GM12878 (cell line): ENCODE data around the gene CCNY. TPM values are rescaled to one million over a fixed set of nuclear protein-coding genes. Genes with fewer than 3 reads are reported as not detected.

ENCODE experiments used
- ATAC-seq: fragments of 200-7000 bp; cut with Tn5 transposase; 3 replicates; pipeline ENCODE4 v1.9.1; 2020; ENCODE audit warnings: mild to moderate bottlenecking, moderate library complexity
- BruUV-seq: library from RNA; stranded (reverse); fragments of 400-500 nt; replicated peaks from 2 replicates; lab custom pipeline; 2021; lab: Mats Ljungman, UMichigan
- CTCF ChIA-PET: fragments of 300-600 bp; sonication (Branson Sonifier 250); formaldehyde crosslinking; extraction: SDS; loops from one replicate; lab custom pipeline; 2021; ENCODE audit warnings: inconsistent platforms; lab: Yijun Ruan, JAX
- POLR2A ChIA-PET: fragments of 350-600 bp; formaldehyde crosslinking; extraction: SDS; loops from one replicate; lab custom pipeline; 2021; ENCODE audit warnings: inconsistent platforms; lab: Charles Lee
- RAD21 ChIA-PET: fragments of 300-600 bp; sonication (Branson Sonifier 250); formaldehyde crosslinking; loops from one replicate; lab custom pipeline; 2023; ENCODE audit warnings: antibody characterized with exemption; ENCODE audit not compliant: unreplicated experiment; lab: Charles Lee
- SMC1A ChIA-PET: fragments of 300-600 bp; sonication (Branson Sonifier 250); formaldehyde crosslinking; loops from one replicate; lab custom pipeline; 2023; ENCODE audit not compliant: unreplicated experiment, uncharacterized antibody; lab: Charles Lee
- DNase-seq: peaks from one replicate; pipeline ENCODE4 v3.0.0-alpha.2; 2011; ENCODE audit warnings: low read depth, low spot score
- FAIRE-seq: peaks from 3 replicates; lab custom pipeline; 2011; peaks lifted over from hg19 to GRCh38; lab: Jason Lieb, UNC
- H2AFZ ChIP-seq: 2 replicates; pipeline ENCODE4 v1.6.0; 2011; ENCODE audit warnings: low read depth, low read length, control low read depth; ENCODE audit not compliant: control insufficient read depth
- H3K27ac ChIP-seq: 2 replicates; pipeline ENCODE4 v1.5.1; 2011; ENCODE audit warnings: control low read depth; ENCODE audit not compliant: control insufficient read depth, insufficient read depth
- H3K27me3 ChIP-seq, 2 experiments: replicated peaks in 1 of 2; 2 replicates each; pipeline versions ENCODE4 v1.6.0 to v1.6.1; 2011; ENCODE audit warnings: low read length in 1 of 2; ENCODE audit not compliant: control insufficient read depth in 2 of 2, insufficient read depth in 2 of 2
- H3K36me3 ChIP-seq, 2 experiments: 2 replicates each; pipeline ENCODE4 v1.5.1; 2011; ENCODE audit warnings: low read length in 1 of 2; ENCODE audit not compliant: control insufficient read depth in 2 of 2, insufficient read depth in 2 of 2
- H3K4me1 ChIP-seq: 2 replicates; pipeline ENCODE4 v1.6.1; 2011; ENCODE audit warnings: mild to moderate bottlenecking, low read length, moderate library complexity, mixed read lengths; ENCODE audit not compliant: control insufficient read depth, insufficient read depth
- H3K4me2 ChIP-seq: 2 replicates; pipeline ENCODE4 v1.6.0; 2011; ENCODE audit warnings: control low read depth; ENCODE audit not compliant: control insufficient read depth, insufficient read depth
- H3K4me3 ChIP-seq: fragments of 200-600 bp; sonication (generic); 2 replicates; pipeline ENCODE4 v1.5.1; 2016
- H3K79me2 ChIP-seq: 2 replicates; pipeline ENCODE4 v1.6.0; 2011; ENCODE audit warnings: low read length; ENCODE audit not compliant: control insufficient read depth, insufficient read depth
- H3K9ac ChIP-seq: 2 replicates; pipeline ENCODE4 v1.8.0; 2011; ENCODE audit warnings: low read length, control low read depth, mixed read lengths; ENCODE audit not compliant: control insufficient read depth, insufficient read depth
- H3K9me3 ChIP-seq: replicated peaks from 3 replicates; pipeline ENCODE4 v1.5.1; 2011; ENCODE audit warnings: mild to moderate bottlenecking, low read length; ENCODE audit not compliant: control insufficient read depth, insufficient read depth
- H4K20me1 ChIP-seq: 2 replicates; pipeline ENCODE4 v1.6.0; 2011; ENCODE audit not compliant: control insufficient read depth, insufficient read depth
- ATF7 ChIP-seq: fragments of 450-650 bp; IDR thresholded peaks from 2 replicates; pipeline ENCODE4 v1.6.1; 2016; ENCODE audit warnings: low read depth, mild to moderate bottlenecking
- BHLHE40 ChIP-seq, 2 experiments: fragments of 450-650 bp in 1 of 2; IDR thresholded peaks; 2 replicates each; pipeline ENCODE4 v1.6.1; 2011 to 2017; ENCODE audit warnings: low read depth in 2 of 2, borderline replicate concordance in 1 of 2, improper control_type of control experiment in 1 of 2, low read length in 1 of 2, mild to moderate bottlenecking in 1 of 2
- GATAD2B ChIP-seq: fragments of 450-650 bp; conservative IDR thresholded peaks from 2 replicates; pipeline ENCODE4 v1.6.1; 2017; ENCODE audit warnings: low read depth, mild to moderate bottlenecking, moderate library complexity
- HDAC2 ChIP-seq: fragments of 200-600 bp; sonication (generic); IDR thresholded peaks from 2 replicates; pipeline ENCODE4 v1.6.1; 2017
- HDGF ChIP-seq: fragments of 450-650 bp; IDR thresholded peaks from 2 replicates; pipeline ENCODE4 v1.6.1; 2016; ENCODE audit warnings: antibody characterized with exemption
- PKNOX1 ChIP-seq: fragments of 450-650 bp; IDR thresholded peaks from 2 replicates; pipeline ENCODE4 v1.6.1; 2016; ENCODE audit warnings: mild to moderate bottlenecking
- RBBP5 ChIP-seq: fragments of 200-600 bp; sonication (generic); conservative IDR thresholded peaks from 2 replicates; pipeline ENCODE4 v1.6.1; 2016
- SPI1 ChIP-seq: IDR thresholded peaks from 2 replicates; pipeline ENCODE4 v1.6.1; 2011; ENCODE audit warnings: low read depth, mild to moderate bottlenecking, low read length, moderate library complexity, borderline replicate concordance; ENCODE audit not compliant: insufficient read depth
- SUPT20H ChIP-seq: IDR thresholded peaks from 2 replicates; pipeline ENCODE4 v1.6.1; 2011; ENCODE audit warnings: low read depth, mild to moderate bottlenecking, low read length, moderate library complexity, borderline replicate concordance; ENCODE audit not compliant: control insufficient read depth
- TBL1XR1 ChIP-seq: IDR thresholded peaks from 2 replicates; pipeline ENCODE4 v1.6.1; 2012; ENCODE audit warnings: low read depth, low read length, improper control_type of control experiment
- TCF7 ChIP-seq: IDR thresholded peaks from 2 replicates; pipeline ENCODE4 v1.6.1; 2014; ENCODE audit warnings: antibody characterized with exemption, borderline replicate concordance
- YY1 ChIP-seq: IDR thresholded peaks from 2 replicates; pipeline ENCODE4 v1.6.1; 2011; ENCODE audit warnings: low read depth, mild to moderate bottlenecking, low read length
- WGBS: methylation state at CpG from one replicate; pipeline ENCODE4 v1.1.6; 2016; ENCODE audit warnings: low lambda C conversion rate; ENCODE audit not compliant: insufficient replicate concordance, insufficient coverage; ENCODE audit errors: missing lambda C conversion rate; 5-methylcytosine and 5-hydroxymethylcytosine counted together
- in situ Hi-C: fragments of 300-500 bp; cut with MboI; formaldehyde crosslinking; loops from 9 replicates; pipeline ENCODE4 v1.14.3; 2018; ENCODE audit warnings: mixed read lengths
- intact Hi-C: fragments of 100-400 bp; cut with micrococcal nuclease; formaldehyde crosslinking; loops from one replicate; pipeline ENCODE4 v1.14.2; 2022; ENCODE audit not compliant: unreplicated experiment
- polyA plus RNA-seq, 11 experiments: library from polyadenylated mRNA; depleted of rRNA in 4 of 11; unstranded in 6 of 11; stranded (reverse) in 5 of 11; fragments of >200 nt; fragmentation: Nextera tagmentation in 4 of 11; fragmentation: Illumina TruSeq in 1 of 11; extraction: Ambion mirVana in 4 of 11; extraction: Trizol in 1 of 11; gene quantifications; 1 replicate in 1 of 11; 2 replicates in 10 of 11; pipeline versions ENCODE4 v1.2.1 to v1.2.3, GENCODE V29; 2011 to 2016; ENCODE audit warnings: inconsistent platforms in 2 of 11, missing spikeins in 2 of 11, low read depth in 1 of 11
- total RNA-seq, 4 experiments: library from RNA; depleted of rRNA in 3 of 4; stranded (reverse); fragments of >200 nt in 3 of 4; fragmentation: Illumina TruSeq in 1 of 4; extraction: Trizol in 1 of 4; gene quantifications; 2 replicates each; pipeline versions ENCODE4 v1.2.1 to v1.2.3, GENCODE V29; 2013 to 2021
- TF ChIP-seq, protein P1 (sequence below): IDR thresholded peaks from 2 replicates; pipeline ENCODE4 v1.6.1; 2011; ENCODE audit warnings: borderline replicate concordance, low read depth, mild to moderate bottlenecking, moderate library complexity, mixed read lengths, low read length; ENCODE audit not compliant: insufficient read depth; ENCODE audit errors: extremely low read length

The CCNY gene
- total and polyA plus RNA-seq, 10 of the 15 experiments (the other 5 are each of a cell fraction or from before 2014, with no cell fraction given), result 3.6 to 50.0 (median 26.1) TPM

- no peak overlapping the region for H3K27ac ChIP-seq
- no peak for ATAC-seq
- peaks cover 7% of the 10 kb centered on the region for H3K4me1 ChIP-seq
- CTCF ChIA-PET, result interaction anchor here (0.8 to 1.3 kb wide), 5 partner anchors 8 to 80 kb away, joined by 3 to 6 read pairs (median 3); no protein-coding TSS in a partner anchor
- H3K9me3 ChIP-seq, result no peaks in the 10 kb centered on the region
- SMC1A ChIA-PET, result interaction anchor here (0.8 to 1.2 kb wide), 3 partner anchors 10 to 117 kb away, joined by 3 read pairs; no protein-coding TSS in a partner anchor
- in situ Hi-C loops, result no loop called here
- H3K27me3 ChIP-seq, result no peaks in the 10 kb centered on the region
- TF ChIP-seq SPI1 (no peak), HDAC2 (no peak), RBBP5 (no peak), HDGF (no peak), TBL1XR1 (no peak), PKNOX1 (no peak), TCF7 (no peak), BHLHE40 (IDR thresholded peaks at IDR 0.05; ENCODE audit: borderline replicate concordance in 1 of 2, low read depth in 2 of 2, low read length in 1 of 2) (no peak), SUPT20H (no peak), GATAD2B (no peak), YY1 (no peak), ATF7 (no peak)
- TF ChIP-seq, protein P1, sequence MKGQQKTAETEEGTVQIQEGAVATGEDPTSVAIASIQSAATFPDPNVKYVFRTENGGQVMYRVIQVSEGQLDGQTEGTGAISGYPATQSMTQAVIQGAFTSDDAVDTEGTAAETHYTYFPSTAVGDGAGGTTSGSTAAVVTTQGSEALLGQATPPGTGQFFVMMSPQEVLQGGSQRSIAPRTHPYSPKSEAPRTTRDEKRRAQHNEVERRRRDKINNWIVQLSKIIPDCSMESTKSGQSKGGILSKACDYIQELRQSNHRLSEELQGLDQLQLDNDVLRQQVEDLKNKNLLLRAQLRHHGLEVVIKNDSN, result no peak
- TF ChIP-seq, all 136 proteins: peak for 0
- H3K9ac ChIP-seq, result no peak overlapping the region
- 90% methylated on average over 6 of the region's 6 CpGs for WGBS
- no peak for DNase-seq
- BruUV-seq, result no TSS peak
- FAIRE-seq, result no peak
- no peaks in the 10 kb centered on the region for H4K20me1 ChIP-seq
- no peak overlapping the region for H2AFZ ChIP-seq
- H3K36me3 ChIP-seq, result peaks cover 0 to 6% of the 10 kb centered on the region in 2 experiments; a peak in 2 of 4 replicates
- ChIA-PET RAD21 (no interaction called here), POLR2A (interaction anchor here (0.6 kb wide), 1 partner anchor 63 kb away, joined by 3 read pairs; no protein-coding TSS in a partner anchor)
- intact Hi-C loops, result no loop called here
- H3K79me2 ChIP-seq, result no peaks in the 10 kb centered on the region
- no peak overlapping the region for H3K4me2 ChIP-seq
- no peak overlapping the region for H3K4me3 ChIP-seq
Measured at GRCh38 chr10:35555962-35556930, 219.9 kb downstream of the CCNY start.
